ENCODE data around the gene PIK3CA.
A peak's percentile ranks its signal among the peaks of the same experiment; 100 is the strongest.
"Not testable (repeated sequence)": the region's sequence is repeated elsewhere in the genome, so short reads cannot be mapped to it uniquely, and the experiment has no call there.

The PIK3CA gene

DNA sequence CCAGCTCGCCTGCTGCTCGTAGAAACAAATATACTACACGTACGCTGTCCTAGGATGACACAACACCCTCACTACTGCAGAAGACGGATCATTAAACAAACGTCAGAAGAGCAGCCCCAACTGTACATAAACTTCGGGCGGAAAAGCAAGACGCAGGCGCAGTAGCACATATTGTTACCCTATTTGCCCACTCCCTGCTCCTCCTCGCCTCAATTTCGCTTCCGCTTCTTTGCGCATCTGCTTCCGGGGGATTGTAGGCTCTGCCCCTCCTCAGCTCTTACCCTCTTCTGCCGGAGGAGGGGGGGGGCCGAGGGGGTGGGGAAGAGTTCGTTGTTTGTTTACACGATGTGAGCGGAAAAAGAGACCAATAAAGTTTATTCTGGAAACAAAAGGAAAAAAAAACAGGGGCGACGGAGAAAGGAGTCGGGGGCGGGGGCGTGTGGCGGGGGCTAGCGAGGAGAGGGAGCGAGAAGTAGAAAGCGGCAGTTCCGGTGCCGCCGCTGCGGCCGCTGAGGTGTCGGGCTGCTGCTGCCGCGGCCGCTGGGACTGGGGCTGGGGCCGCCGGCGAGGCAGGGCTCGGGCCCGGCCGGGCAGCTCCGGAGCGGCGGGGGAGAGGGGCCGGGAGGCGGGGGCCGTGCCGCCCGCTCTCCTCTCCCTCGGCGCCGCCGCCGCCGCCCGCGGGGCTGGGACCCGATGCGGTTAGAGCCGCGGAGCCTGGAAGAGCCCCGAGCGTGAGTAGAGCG, at the start of gene PIK3CA:
Gene PIK3CA (plus strand): TSS at position 485 of the 743 bp plus-strand sequence. CDS start 50,469 bp downstream, outside the sequence.
- peak; percentile 88 for DNase-seq (ENCODE audit: low read depth)

DNA sequence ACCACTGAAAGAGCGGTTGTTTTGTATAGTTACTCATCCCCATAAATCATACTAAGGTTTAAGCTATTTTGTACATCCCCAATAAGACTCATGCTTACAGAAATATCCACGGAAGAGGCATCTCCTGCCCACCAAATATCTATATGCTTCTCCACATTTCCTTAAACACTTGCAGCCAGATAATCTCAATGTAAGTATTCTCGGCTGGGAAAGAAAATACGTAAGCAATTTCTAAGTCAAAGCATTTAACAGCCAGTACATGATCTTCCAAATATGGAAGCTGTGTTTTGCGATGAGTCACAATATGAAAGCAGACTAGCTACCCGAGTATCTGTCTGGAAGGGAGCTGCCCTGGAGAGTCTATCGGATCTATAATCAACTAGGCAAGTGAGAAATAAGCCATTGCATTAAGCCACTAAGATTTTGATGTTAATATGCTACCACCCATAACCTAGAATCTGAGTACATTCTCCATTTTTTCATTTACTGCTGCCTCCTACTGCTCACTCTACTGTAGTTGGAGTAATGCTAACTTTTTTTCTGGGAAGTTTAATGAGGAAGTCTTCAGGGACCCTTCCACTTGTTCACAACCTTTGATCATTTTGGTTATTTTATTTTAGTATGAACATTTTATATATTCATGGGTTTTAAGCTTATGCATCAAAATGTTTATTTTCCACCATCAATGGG, 49.6 kb upstream of the PIK3CA start:
- no peak for DNase-seq (ENCODE audit: low read depth)

DNA sequence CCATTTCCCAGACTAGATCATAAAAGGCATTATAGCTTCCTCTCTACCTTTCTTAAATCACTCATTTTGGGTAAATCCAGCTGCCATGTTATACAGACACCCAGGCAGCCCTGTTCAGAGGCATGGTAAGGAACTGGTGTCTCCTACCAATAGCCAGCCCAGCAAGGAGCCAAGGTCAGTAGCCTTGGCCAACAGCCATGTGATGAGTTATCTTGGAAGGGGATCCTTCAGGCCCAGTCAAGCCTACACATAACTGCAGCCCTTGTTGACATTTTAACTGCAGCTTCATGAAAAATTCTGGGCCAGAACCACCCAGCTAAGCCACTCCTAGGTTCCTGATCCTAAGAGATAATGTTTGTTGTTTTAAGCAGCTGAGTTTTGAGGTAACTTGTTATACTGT, 47.5 kb upstream of the PIK3CA start:
- no peak for DNase-seq (ENCODE audit: low read depth)

GRCh38 chr3:179105881-179106280, 42.3 kb upstream of the PIK3CA start:
- no peak for DNase-seq (ENCODE audit: low read depth)

DNA sequence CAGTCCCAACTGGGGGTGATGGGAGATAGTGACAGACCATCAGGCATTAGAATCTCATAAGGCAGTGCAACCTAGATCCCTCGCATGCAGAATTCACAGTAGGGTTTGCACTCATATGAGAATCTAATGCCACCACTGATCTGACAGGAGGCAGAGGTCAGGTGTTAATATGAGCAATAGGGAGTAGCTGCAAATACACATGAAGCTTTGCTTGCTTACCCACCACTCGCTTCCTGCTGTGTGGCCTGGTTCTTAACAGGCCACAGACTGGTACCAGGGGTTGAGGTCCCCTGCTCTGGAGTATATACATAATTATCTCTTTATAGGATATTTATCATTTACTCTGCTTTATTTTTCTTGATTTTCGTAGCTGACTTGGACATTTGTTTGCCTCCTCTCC, 40.5 kb upstream of the PIK3CA start:
- no peak for DNase-seq (ENCODE audit: low read depth)

DNA sequence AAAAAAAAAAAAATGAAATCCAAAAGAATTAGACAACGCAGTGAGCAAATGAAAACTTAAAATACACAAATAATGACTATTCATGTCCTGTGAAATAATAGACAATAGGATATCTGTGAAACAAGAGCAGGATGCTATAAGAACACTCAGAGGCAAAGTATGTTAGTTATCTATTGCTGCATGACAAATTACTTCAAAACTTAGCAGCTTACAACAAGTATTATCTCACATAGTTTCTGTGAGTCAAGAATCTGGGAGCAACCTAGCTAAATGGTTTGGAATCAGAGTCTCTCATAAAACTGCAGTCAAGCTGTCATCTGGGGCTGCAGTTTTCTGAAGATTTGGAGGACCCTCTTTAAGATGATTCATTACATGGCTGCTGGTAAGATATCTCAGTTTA, 40.1 kb upstream of the PIK3CA start:
- DNase-seq (ENCODE audit: low read depth): no peak

DNA sequence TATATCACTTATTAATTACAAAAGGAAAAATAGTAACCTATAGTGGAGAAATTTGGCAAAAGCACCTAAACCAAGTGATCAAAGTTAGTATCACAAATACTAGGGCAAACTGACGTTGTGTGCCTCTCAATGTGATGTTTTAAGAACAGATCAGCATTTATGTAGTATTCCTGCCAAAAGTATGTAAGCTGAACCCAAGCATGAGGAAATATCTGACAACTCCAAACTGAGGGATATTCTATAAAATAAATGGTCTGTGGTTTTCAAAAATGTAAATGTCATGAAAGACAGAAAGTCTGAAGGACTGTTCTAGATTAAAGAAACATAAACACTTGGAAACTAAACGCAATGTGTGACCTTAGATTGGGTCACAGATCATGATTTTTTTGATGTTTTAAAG, 34.3 kb upstream of the PIK3CA start:
- no peak for DNase-seq (ENCODE audit: low read depth)

- not testable (repeated sequence) for DNase-seq (ENCODE audit: low read depth)
These were observed 32.7 kb upstream of the PIK3CA start for GRCh38 chr3:179115444-179115843.

DNA sequence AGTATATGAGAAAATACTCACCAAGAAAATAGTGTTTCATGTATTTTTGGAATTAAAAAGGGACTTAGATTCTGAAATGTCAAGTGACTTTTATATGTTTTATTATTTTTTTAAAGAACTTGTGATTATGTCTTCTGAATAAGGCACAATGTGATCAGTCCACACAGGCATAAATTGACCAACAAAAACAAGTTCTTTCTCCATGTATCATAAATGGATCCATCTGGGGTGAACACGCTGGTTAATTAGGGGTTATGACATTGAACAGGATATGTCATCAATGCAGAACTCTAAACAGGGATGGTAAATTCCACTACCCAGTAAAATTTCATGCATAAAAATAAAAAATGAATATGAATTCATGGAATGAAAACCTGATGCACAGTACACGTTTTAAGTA, 31.3 kb upstream of the PIK3CA start:
- no peak for DNase-seq (ENCODE audit: low read depth)

DNA sequence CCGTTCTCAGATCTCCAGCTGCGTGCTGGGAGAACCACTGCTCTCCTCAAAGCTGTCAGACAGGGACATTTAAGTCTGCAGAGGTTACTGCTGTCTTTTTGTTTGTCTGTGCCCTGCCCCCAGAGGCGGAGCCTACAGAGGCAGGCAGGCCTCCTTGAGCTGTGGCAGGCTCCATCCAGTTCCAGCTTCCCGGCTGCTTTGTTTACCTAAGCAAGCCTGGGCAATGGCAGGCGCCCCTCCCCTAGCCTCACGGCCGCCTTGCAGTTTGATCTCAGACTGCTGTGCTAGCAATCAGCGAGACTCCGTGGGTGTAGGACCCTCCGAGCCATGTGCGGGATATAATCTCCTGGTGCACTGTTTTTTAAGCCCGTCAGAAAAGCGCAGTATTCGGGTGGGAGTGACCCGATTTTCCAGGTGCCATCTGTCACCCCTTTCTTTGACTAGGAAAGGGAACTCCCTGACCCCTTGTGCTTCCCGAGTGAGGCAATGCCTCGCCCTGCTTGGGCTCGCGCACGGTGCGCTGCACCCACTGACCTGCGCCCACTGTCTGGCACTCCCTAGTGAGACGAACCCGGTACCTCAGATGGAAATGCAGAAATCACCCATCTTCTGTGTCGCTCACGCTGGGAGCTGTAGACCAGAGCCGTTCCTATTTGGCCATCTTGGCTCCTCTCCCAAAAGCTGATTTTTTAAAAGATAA, 15.8 kb upstream of the PIK3CA start:
- DNase-seq (ENCODE audit: low read depth): not testable (repeated sequence)

- no peak for DNase-seq (ENCODE audit: low read depth)
These were observed 14.6 kb upstream of the PIK3CA start for GRCh38 chr3:179133575-179133974.

GRCh38 chr3:179136195-179136594, 12.0 kb upstream of the PIK3CA start:
- no peak for DNase-seq (ENCODE audit: low read depth)

DNA sequence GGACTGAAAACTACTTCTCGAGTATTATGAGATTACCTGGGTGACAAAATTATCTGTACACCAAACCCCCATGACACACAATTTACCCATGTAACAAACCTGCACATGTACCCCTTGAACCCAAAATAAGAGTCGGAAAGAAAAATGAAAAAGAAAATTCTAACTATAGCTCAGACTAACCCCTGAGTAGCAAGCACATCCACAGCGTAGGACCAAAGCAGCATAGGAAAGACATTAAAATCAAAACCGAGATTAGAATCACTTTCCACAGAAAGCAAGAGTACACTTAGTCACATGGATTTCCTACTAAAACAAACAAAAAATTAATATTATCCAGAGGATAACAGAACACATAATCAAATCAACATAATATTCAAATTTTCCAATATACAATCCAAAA, 6.3 kb upstream of the PIK3CA start:
- DNase-seq (ENCODE audit: low read depth): no peak

DNA sequence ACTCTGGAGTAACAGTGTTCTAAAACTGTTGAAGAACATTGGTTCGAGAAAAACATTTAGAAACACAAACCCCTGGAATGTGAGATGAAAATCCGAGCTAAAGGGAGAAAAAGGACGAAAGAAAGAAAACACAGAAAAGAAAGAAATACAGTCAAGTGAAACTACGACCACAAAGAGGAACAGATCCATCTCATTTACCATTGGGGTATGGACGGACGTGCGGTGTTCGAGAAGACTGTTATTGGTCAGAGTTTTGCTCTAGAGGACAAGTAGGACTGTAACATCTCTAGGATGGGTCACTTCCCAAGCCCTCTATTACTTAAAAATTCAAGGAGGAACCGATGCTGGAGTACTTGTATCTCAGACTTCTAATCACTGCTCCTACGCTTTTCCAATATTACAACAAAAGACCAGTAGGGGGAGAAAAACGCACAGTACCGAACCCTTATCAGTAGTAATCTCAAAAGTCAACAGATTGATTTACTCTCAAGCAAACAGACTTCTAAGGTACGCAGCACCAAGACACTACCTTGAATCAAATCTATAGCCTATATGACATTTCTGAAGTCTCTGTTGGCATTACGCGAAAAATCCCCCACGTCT, 1.1 kb upstream of the PIK3CA start:
- DNase-seq (ENCODE audit: low read depth): no peak

- DNase-seq (ENCODE audit: low read depth): peak; percentile 46
These were observed 664 bp upstream of the PIK3CA start for GRCh38 chr3:179147514-179147872.

DNA sequence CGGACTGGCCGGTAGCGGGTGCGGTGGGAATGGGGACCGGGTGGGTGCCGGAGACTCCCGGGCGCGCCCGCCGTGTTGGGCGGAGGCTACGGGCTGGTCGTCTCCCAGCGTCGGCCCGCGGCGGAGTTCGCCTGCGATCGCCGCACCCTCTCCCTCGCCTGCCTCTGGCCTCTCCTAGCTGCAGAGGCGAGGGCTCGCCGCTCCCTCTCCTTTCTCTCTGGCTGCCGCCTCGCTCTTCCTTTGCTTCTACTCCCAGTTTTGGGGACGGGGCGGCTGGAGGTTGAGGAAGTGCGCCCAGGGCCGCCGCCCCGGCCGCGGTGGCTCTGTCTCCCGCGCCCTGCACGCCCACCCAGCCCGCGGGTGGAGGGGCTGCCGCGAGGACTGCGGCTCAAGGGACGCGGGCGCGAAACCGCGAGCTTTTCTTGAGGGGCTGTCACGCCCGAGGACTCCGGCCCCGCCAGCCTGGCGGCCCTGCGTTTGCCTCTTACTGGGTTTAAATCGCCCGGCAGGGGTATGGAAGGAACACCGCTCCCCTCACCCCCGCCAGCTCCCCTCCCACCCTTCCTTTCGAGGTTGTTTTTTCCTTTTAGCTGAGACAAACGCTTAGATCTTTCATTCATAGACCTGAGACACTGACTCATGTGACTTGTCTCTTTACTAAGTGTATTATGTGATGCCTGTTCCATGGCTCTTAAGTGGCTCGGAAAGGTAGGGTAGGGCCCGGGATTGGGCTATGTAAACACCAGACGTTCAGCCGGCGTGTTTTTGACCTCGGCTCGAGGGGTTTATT, 654 bp downstream of the PIK3CA start:
- peak; percentile 57 for DNase-seq (ENCODE audit: low read depth)

DNA sequence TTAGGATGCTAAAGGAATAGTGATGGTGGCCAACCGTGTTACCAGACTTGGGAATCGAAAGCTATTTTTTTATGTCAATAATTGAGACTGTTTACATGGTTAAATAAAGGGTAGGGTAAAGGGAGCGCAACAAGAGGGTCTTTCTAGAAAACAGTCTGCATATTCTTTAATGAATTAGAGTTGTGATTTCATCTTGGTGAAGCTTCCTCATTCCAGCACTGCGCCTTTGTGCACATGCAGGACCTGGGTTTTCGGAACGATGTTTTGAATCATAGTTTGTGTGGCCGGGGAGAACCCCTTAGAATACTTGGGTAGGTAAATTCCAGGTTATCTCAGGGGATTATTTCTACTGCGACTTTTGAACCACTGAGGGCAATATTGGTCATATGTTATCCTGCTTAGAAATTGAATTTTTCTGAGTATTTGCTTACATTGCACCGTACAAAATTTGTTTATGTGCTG, 1.3 kb downstream of the PIK3CA start:
- peak; percentile 29 for DNase-seq (ENCODE audit: low read depth)

- DNase-seq (ENCODE audit: low read depth): no peak
These were observed 1.8 kb downstream of the PIK3CA start for GRCh38 chr3:179149951-179150350.

DNA sequence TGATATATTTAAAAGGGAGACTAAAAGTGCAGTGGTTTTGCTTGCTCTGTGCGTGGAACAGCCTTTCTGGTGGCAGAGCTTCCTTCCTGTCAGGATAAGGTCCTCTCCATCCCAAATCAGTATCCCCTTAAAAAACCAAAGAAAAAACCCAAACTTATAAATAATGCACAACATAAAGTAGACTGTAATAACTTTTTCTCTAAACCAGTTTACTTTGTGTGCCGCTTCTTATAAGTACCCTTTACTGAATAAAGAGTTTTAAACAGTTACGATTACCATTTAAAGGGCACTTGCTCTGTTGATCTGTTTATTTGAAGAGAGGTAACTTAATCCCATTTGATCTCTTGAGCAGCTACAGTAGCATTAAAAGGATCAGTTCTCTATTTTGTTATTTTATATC, 2.5 kb downstream of the PIK3CA start:
- no peak for DNase-seq (ENCODE audit: low read depth)

DNA sequence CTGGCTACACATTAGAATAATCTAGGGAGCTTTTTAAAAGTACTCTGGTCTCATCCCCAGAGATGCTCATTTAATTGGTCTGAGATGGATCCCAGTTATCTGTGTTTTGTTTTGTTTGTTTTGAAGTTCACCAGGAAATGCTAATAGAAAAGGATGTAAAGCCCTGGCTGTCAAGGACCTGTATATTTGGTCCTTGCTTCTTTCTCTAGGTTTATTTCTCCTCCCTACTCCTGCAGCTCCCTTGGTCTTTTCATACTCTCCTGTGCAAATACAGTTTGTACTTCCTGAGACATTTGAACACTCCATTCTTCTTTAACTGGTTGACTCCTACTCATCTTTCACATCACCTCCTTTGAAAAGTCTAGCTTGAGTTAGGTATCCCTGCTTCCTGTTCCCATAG, 3.3 kb downstream of the PIK3CA start:
- no peak for DNase-seq (ENCODE audit: low read depth)

DNA sequence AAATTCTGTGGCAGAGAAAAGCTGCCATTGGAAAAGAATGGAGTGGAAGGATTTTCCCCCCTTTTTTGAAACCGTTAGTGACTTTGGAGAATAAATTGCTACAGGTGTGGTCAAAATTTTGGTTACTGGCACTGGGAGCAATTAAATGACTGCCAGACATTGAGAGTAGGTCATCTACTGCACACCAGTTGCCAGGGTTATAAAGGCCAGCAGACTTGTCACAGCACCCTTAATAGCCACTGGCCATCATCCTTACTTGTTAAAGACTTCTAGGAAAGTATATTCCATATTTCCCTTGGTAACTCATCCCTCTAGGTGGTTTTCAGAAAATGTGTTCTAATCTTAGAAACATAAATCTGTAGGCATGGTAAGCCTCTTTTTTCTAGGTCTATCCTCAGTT, 8.0 kb downstream of the PIK3CA start:
- no peak for DNase-seq (ENCODE audit: low read depth)

GRCh38 chr3:179156775-179157174, 8.6 kb downstream of the PIK3CA start:
- DNase-seq (ENCODE audit: low read depth): no peak

Measured in activated T-helper 9 cell treated with anti-CD3 and anti-CD28 coated beads, Interleukin-2, amount 50 U/mL, for 16 hours (primary cell).